ENCODE results near the gene NLRC3. TPM values are rescaled to one million over a fixed set of nuclear protein-coding genes. Genes with fewer than 3 reads are reported as not detected.

Gene NLRC3
- polyA plus RNA-seq, 1 experiment = not detected

GRCh38 chr16:3518986-3519348 is 58.2 kb downstream of the NLRC3 start:
- no peaks in the 10 kb centered on the region for H3K27me3 ChIP-seq (ENCODE audit: control insufficient read depth, insufficient read depth, low read length)
- no peak overlapping the region for H3K4me3 ChIP-seq (ENCODE audit: low read depth, low read length)
- H3K27ac ChIP-seq (ENCODE audit: low read depth, low read length) = no peak overlapping the region
- H3K9me3 ChIP-seq (ENCODE audit: control insufficient read depth, insufficient read depth, low read length) = no peaks in the 10 kb centered on the region
- ChIA-PET CTCF (no interaction called here), POLR2A (no interaction called here)
- no peak for DNase-seq (ENCODE audit: low read depth, low spot score)
- no peak for TF ChIP-seq CTCF (IDR thresholded peaks at IDR 0.05; ENCODE audit: low read depth, low read length)

DNA sequence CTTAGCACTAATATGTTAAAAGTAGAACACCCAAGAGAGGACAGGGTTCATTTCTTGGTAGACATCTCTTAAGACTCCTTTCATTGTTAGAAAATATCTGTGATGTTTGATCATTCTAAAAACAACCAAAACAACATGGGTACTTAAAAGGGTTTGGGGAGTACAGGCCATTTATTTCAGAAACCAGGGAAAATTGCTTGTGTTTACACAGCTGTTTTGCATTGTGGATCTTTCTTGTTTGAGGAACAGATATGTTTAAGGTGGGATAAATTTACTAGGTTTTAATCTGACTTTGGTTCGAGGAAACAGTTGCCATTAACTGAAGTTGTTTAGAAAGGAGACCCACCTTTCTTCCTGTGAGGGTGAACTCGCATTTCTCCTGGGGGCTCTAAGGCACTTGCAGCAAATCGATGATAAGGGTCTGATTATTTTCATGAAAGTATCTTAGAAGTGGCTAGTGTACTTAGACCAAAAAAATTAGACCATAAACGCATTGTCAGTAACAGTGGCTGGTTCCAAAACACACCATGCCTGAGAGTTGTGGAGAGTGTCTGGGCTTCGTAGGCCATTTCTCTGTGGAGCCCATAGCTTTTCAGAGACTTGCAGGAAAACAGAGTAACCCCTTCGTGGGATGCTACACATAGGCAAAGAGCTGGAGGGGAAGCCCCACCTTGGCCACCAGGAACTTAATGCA is 58.8 kb downstream of the NLRC3 start:
- ChIA-PET CTCF (no interaction called here), POLR2A (no interaction called here)
- H3K27me3 ChIP-seq (ENCODE audit: control insufficient read depth, insufficient read depth, low read length) = no peaks in the 10 kb centered on the region
- no peak overlapping the region for H3K27ac ChIP-seq (ENCODE audit: low read depth, low read length)
- no peak for DNase-seq (ENCODE audit: low read depth, low spot score)
- H3K9me3 ChIP-seq (ENCODE audit: control insufficient read depth, insufficient read depth, low read length) = no peaks in the 10 kb centered on the region
- no peak for TF ChIP-seq CTCF (IDR thresholded peaks at IDR 0.05; ENCODE audit: low read depth, low read length)
- H3K4me3 ChIP-seq (ENCODE audit: low read depth, low read length) = no peak overlapping the region

DNA sequence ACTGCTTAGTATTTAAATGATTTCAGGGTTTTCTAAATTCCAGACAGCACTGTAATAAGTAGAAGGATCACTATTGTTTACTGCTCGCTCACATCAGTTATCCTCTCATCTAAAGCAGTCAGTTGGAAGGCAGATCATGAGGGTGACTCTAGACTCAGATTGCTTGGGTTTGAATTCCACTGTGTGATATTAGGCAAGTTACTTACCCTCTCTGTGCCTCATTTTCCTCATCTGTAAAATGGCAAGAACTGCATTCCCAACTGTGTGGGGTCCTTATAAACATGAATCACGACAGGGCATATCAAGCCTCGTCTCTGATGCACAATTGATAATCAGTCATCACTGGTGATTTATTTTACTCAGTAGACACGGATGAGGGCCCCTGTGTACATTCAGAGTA is 61.3 kb downstream of the NLRC3 start:
- Histone ChIP-seq H3K27me3 (ENCODE audit: control insufficient read depth, insufficient read depth, low read length) (no peaks in the 10 kb centered on the region), H3K9me3 (ENCODE audit: control insufficient read depth, insufficient read depth, low read length) (no peaks in the 10 kb centered on the region), H3K27ac (ENCODE audit: low read depth, low read length) (no peak overlapping the region), H3K4me3 (ENCODE audit: low read depth, low read length) (no peak overlapping the region)
- POLR2A ChIA-PET = no interaction called here
- CTCF ChIA-PET = no interaction called here
- no peak for TF ChIP-seq CTCF (IDR thresholded peaks at IDR 0.05; ENCODE audit: low read depth, low read length)
- DNase-seq (ENCODE audit: low read depth, low spot score) = no peak

GRCh38 chr16:3514621-3515020 is 62.6 kb downstream of the NLRC3 start:
- Histone ChIP-seq H3K27ac (ENCODE audit: low read depth, low read length) (peak overlapping the region; percentile 53), H3K4me3 (ENCODE audit: low read depth, low read length) (no peak overlapping the region)

More at GRCh38 chr16:3514621-3515020, 62.6 kb downstream of the NLRC3 start:
- no peak for TF ChIP-seq CTCF (IDR thresholded peaks at IDR 0.05; ENCODE audit: low read depth, low read length)
- peak; percentile 53 for DNase-seq (ENCODE audit: low read depth, low spot score)
- H3K27me3 ChIP-seq (ENCODE audit: control insufficient read depth, insufficient read depth, low read length) = no peaks in the 10 kb centered on the region
- ChIA-PET CTCF (no interaction called here), POLR2A (interaction anchor here (1.5 kb wide), 1 partner anchor 22 kb away, joined by 5 read pairs; no protein-coding TSS in a partner anchor)
- H3K9me3 ChIP-seq (ENCODE audit: control insufficient read depth, insufficient read depth, low read length) = no peaks in the 10 kb centered on the region

All from AG04450 (cell line).